Measurements from ENCODE around the gene TFDP1. TPM values are rescaled to one million over a fixed set of nuclear protein-coding genes. Genes with fewer than 3 reads are reported as not detected.

The TFDP1 gene
- total and polyA plus RNA-seq, 4 experiments from 2014 or later, result 20.7 to 63.4 (median 39.4) TPM

DNA sequence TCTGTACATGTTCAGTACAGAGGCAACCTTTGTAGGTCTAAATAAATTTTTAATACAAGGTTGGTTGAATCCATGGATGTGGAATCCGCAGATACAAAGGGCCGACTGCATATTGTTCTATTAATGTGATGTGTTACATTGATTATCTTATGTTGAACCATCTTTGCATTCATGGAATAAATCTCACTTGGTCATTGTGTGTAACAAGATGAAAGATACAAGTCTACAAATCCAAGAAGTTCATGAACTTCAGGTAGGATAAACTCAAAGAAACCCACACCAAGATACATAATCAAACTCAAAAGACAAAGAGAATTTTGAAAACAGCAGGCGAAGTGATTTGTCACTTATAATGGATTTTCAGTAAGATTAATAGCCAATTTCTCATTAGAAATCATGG, 8.0 kb upstream of the TFDP1 start:
- Histone ChIP-seq H3K36me3 (ENCODE audit: insufficient read depth, low read length) (no peaks in the 10 kb centered on the region), H3K27me3 (ENCODE audit: insufficient read depth, low read length) (no peaks in the 10 kb centered on the region), H3K4me1 (ENCODE audit: insufficient read depth, low read length) (no peaks in the 10 kb centered on the region), H3K27ac (ENCODE audit: low read depth, low read length) (no peak overlapping the region), H3K4me3 (ENCODE audit: low read length in 2 of 2) (no peak overlapping the region), H3K9me3 (ENCODE audit: control insufficient read depth in 1 of 2, low read length in 2 of 2) (no peaks in the 10 kb centered on the region)
- Mint-ChIP-seq H3K27ac (no peak overlapping the region), H3K27me3 (peaks cover 6 to 9% of the 10 kb centered on the region in 2 donors), H3K9me3 (peaks cover 2 to 31% (median 17%) of the 10 kb centered on the region in 8 donors), H3K4me1 (no peaks in the 10 kb centered on the region), H3K36me3 (peaks cover 1 to 4% of the 10 kb centered on the region in 2 donors), H3K4me3 (no peak overlapping the region)
- CTCF ChIA-PET (ENCODE audit: partially characterized antibody), result no interaction called here
- intact Hi-C loops (cut with micrococcal nuclease), result no loop called here
- DNase-seq, result no peak
- POLR2A ChIA-PET (ENCODE audit: partially characterized antibody), result no interaction called here

DNA sequence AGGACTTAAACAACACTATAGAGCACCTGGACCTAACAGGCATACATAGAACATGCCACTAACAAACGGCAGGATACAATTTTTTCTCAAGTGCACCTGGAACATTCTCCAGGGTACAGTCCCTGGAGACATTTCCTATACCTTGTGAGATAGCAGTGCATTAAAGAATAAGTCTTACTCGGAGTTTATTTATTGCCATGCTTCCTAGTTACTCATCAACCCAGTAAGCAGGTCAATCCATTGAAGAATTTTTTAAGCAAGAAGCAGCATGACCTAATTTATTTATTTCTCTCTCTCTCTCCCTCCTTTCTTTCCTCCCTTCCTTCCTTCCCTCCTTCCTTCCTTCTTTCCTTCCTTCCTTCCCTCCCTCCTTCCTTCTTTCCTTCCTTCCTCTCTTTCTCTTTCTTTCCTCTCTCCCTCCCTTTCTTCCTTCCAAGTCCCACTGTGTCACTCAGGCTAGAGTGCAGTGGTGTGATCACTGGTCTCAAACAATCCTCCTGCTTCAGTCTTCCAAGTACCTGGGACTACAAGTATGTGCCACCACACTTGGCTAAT, 6.6 kb upstream of the TFDP1 start:
- Mint-ChIP-seq H3K36me3 (peaks cover 1 to 4% of the 10 kb centered on the region in 2 donors), H3K9me3 (peaks cover 2 to 29% (median 15%) of the 10 kb centered on the region in 8 donors), H3K4me1 (no peaks in the 10 kb centered on the region), H3K4me3 (peak overlapping the region in 1 of 8 donors; percentile 37), H3K27me3 (peaks cover 6% of the 10 kb centered on the region in 2 donors), H3K27ac (no peak overlapping the region)
- ChIA-PET POLR2A (ENCODE audit: partially characterized antibody) (no interaction called here), CTCF (ENCODE audit: partially characterized antibody) (no interaction called here)
- H3K9me3 ChIP-seq (ENCODE audit: control insufficient read depth in 1 of 2, low read length in 2 of 2), result no peaks in the 10 kb centered on the region
- no peak overlapping the region for H3K27ac ChIP-seq (ENCODE audit: low read depth, low read length)
- no peaks in the 10 kb centered on the region for H3K27me3 ChIP-seq (ENCODE audit: insufficient read depth, low read length)
- no peak for DNase-seq
- intact Hi-C loops (cut with micrococcal nuclease), result no loop called here
- H3K4me1 ChIP-seq (ENCODE audit: insufficient read depth, low read length), result no peaks in the 10 kb centered on the region
- H3K4me3 ChIP-seq (ENCODE audit: low read length in 2 of 2), result no peak overlapping the region
- H3K36me3 ChIP-seq (ENCODE audit: insufficient read depth, low read length), result no peaks in the 10 kb centered on the region

DNA sequence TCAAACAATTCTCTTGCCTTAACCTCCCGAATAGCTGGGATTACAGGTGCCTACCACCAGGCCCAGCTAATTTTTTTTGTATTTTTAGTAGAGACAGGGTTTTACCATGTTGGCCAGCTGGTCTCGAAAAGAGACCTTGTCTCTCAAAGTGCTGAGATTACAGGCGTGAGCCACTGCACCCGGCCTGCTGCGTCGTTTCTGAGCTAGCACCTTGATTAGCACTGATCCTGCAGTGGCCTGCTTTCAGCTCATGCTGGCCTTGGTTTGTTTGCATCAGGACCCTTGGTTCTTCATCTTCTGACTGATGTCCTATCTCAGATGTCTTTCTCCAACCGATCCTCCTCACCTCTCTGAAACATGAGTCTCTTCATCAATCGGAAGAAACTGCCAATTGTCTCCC, 4.9 kb upstream of the TFDP1 start:
- peaks cover 2 to 3% of the 10 kb centered on the region in 2 donors for H3K27me3 Mint-ChIP-seq
- Histone ChIP-seq H3K4me1 (ENCODE audit: insufficient read depth, low read length) (no peaks in the 10 kb centered on the region), H3K9me3 (ENCODE audit: control insufficient read depth in 1 of 2, low read length in 2 of 2) (no peaks in the 10 kb centered on the region), H3K36me3 (ENCODE audit: insufficient read depth, low read length) (no peaks in the 10 kb centered on the region), H3K27me3 (ENCODE audit: insufficient read depth, low read length) (no peaks in the 10 kb centered on the region), H3K4me3 (ENCODE audit: low read length in 2 of 2) (no peak overlapping the region), H3K27ac (ENCODE audit: low read depth, low read length) (no peak overlapping the region)
- no peak overlapping the region for H3K4me3 Mint-ChIP-seq
- peaks cover 2 to 25% (median 14%) of the 10 kb centered on the region in 8 donors for H3K9me3 Mint-ChIP-seq
- ChIA-PET POLR2A (ENCODE audit: partially characterized antibody) (no interaction called here), CTCF (ENCODE audit: partially characterized antibody) (no interaction called here)
- no peak for DNase-seq
- peaks cover 0 to 1% of the 10 kb centered on the region in 2 donors for H3K36me3 Mint-ChIP-seq
- H3K4me1 Mint-ChIP-seq, result peaks cover 0 to 4% (median 1%) of the 10 kb centered on the region in 4 donors
- intact Hi-C loops (cut with micrococcal nuclease), result no loop called here
- no peak overlapping the region for H3K27ac Mint-ChIP-seq

DNA sequence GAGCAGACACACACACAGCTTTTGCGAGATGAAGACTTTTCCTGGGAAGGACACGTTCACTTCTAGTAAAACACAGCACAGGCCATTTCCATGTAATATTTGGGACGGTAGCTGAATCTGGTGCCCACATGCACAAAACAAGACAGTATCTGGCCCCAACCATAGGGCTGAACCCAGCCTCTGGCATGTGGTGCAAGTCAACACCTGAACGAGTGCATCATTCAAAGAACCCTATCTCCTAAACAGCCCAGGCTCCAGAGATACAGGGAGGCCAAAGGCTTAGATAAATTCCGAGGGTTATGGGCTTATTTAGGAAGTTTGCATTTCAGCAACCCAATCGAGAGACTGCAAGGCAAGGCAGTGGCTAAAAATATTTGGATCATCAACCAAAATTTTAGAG, 2.7 kb upstream of the TFDP1 start:
- H3K36me3 Mint-ChIP-seq, result peaks cover 0 to 6% of the 10 kb centered on the region in 2 donors
- ChIA-PET CTCF (ENCODE audit: partially characterized antibody) (no interaction called here), POLR2A (ENCODE audit: partially characterized antibody) (no interaction called here)
- H3K9me3 Mint-ChIP-seq, result peaks cover 0 to 10% (median 7%) of the 10 kb centered on the region in 8 donors
- Histone ChIP-seq H3K4me3 (ENCODE audit: low read length in 2 of 2) (no peak overlapping the region), H3K36me3 (ENCODE audit: insufficient read depth, low read length) (no peaks in the 10 kb centered on the region), H3K27me3 (ENCODE audit: insufficient read depth, low read length) (no peaks in the 10 kb centered on the region), H3K9me3 (ENCODE audit: control insufficient read depth in 1 of 2, low read length in 2 of 2) (no peaks in the 10 kb centered on the region), H3K4me1 (ENCODE audit: insufficient read depth, low read length) (peaks cover 16% of the 10 kb centered on the region), H3K27ac (ENCODE audit: low read depth, low read length) (no peak overlapping the region)
- H3K27me3 Mint-ChIP-seq, result peaks cover 0 to 2% of the 10 kb centered on the region in 2 donors
- no peak overlapping the region for H3K27ac Mint-ChIP-seq
- H3K4me1 Mint-ChIP-seq, result peaks cover 11 to 18% (median 14%) of the 10 kb centered on the region in 4 donors
- intact Hi-C loops (cut with micrococcal nuclease), result no loop called here
- H3K4me3 Mint-ChIP-seq, result peak overlapping the region in 6 of 8 donors; percentile 7 to 82 (median 42)
- DNase-seq, result no peak

DNA sequence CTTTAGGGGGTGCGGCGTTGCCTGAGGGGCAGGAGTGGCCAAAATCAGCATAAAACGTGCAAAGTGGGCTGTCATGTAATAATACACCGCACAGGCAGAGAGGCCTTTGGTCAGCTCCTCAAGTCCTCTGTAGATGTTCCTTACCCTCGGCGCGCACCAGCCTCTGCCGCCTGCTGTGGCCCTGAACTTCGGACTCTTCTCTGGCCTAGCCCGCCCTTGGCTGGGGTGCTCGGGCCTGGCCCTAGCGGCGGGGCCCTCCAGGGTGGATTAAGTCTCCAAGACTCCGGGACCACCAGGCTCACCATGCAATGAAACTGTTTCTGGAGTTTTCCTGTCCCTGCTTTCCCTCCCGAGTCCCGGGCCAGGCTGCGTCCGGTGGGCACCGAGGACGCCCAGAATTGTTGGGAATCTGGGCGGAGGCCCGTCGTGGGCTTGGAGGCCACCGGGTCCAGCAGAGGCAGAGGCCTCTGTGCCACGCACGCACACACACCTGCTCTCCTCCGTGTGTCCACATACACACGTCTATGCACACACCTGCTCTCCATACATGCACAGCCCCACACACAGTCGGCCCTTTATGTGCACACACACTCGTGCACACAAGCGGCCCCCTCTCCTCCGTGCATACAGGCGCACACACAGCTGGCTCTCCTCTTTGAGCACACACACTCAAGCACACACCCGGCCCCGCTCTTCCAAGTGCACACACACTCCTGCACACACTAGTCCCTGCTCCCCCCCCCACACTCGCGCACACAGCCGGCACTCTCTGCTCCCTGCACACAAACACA, 1.5 kb upstream of the TFDP1 start:
- CTCF ChIA-PET (ENCODE audit: partially characterized antibody), result no interaction called here
- Mint-ChIP-seq H3K9me3 (peaks cover 0 to 2% (median 0%) of the 10 kb centered on the region in 8 donors), H3K4me3 (peak overlapping the region; percentile 62 to 82 (median 70)), H3K36me3 (peaks cover 0 to 7% of the 10 kb centered on the region in 2 donors), H3K27ac (peak overlapping the region in 1 of 7 donors; percentile 16), H3K4me1 (peaks cover 15 to 28% (median 21%) of the 10 kb centered on the region in 4 donors), H3K27me3 (peaks cover 0 to 1% of the 10 kb centered on the region in 2 donors)
- Histone ChIP-seq H3K4me3 (ENCODE audit: low read length in 2 of 2) (no peak overlapping the region), H3K9me3 (ENCODE audit: control insufficient read depth in 1 of 2, low read length in 2 of 2) (no peaks in the 10 kb centered on the region), H3K4me1 (ENCODE audit: insufficient read depth, low read length) (peaks cover 24% of the 10 kb centered on the region), H3K27me3 (ENCODE audit: insufficient read depth, low read length) (no peaks in the 10 kb centered on the region), H3K36me3 (ENCODE audit: insufficient read depth, low read length) (no peaks in the 10 kb centered on the region), H3K27ac (ENCODE audit: low read depth, low read length) (no peak overlapping the region)
- intact Hi-C loops (cut with micrococcal nuclease), result no loop called here
- POLR2A ChIA-PET (ENCODE audit: partially characterized antibody), result no interaction called here
- no peak for DNase-seq

DNA sequence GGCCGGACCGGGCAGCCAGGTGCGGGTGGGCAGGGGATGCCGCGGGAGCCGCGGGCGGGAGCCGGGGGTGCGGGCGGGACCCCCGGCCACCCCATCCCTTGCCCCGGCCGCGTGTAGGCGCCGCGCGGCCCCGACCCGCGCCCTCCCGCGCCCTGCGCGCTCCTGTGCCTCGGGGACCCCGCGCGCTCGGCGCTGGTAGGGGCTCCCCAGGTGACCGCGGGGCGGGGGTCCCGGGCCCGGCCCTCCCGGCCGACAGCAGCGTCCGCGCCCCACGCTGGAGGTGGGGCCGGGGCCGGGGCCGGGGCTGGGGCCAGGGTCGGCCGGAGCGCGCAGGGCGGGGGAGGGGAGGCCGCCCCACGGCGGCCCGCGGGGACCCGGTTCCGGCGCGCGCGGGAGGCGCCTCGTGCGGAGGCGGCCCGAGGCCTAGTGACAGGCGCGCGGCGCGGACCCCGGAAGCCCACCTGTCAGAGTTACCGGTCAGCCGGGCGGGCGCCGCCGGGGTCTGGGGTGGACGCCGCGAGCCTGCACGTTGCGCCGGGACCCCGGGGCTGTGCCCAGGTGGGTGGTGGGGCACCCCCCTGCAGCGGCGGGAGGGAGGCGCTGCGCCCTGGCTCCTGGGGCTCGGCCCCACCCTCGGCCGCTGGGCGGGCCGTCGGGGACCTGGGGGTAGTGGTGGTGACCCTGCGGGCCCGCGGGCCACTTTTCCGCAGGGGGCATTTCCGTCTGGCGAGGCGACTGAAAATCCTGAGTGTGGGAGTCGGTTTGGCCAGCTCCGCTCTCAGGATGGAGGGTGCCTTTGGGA, 518 bp downstream of the TFDP1 start:
- H3K4me3 ChIP-seq (ENCODE audit: low read length in 2 of 2), result peak overlapping the region in 1 of 2 donors; percentile 38
- peaks cover 24% of the 10 kb centered on the region for H3K4me1 ChIP-seq (ENCODE audit: insufficient read depth, low read length)
- Mint-ChIP-seq H3K4me1 (peaks cover 22 to 36% (median 30%) of the 10 kb centered on the region in 4 donors), H3K4me3 (peak overlapping the region; percentile 83 to 93 (median 88)), H3K9me3 (no peaks in the 10 kb centered on the region), H3K36me3 (peaks cover 8 to 15% of the 10 kb centered on the region in 2 donors), H3K27me3 (no peaks in the 10 kb centered on the region), H3K27ac (peak overlapping the region in 6 of 7 donors; percentile 36 to 85 (median 66))
- H3K9me3 ChIP-seq (ENCODE audit: control insufficient read depth in 1 of 2, low read length in 2 of 2), result no peaks in the 10 kb centered on the region
- ChIA-PET POLR2A (ENCODE audit: partially characterized antibody) (no interaction called here), CTCF (ENCODE audit: partially characterized antibody) (no interaction called here)
- H3K27me3 ChIP-seq (ENCODE audit: insufficient read depth, low read length), result no peaks in the 10 kb centered on the region
- no peak overlapping the region for H3K27ac ChIP-seq (ENCODE audit: low read depth, low read length)
- intact Hi-C loops (cut with micrococcal nuclease), result no loop called here
- no peaks in the 10 kb centered on the region for H3K36me3 ChIP-seq (ENCODE audit: insufficient read depth, low read length)
- DNase-seq, result peak in 3 of 5 donors; percentile 11 to 24 (median 14)

DNA sequence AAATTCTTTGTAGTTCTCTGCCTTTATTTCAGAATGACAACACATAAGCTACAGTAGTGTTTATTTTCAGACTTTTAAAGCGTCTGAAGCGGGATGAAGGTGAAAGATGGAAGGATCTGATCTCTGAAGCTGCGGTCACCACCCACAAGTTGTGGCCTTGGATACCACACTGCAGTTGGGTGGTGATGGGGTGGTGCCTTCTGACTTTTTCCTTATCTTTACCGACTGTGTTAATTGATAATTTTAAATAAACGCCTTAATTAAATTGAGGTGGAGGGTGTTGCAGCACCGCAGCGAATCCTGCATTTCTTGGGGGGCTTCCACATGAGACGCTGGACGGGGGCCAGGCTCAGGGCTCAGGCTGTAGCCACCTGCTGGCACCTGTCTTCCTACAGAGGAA, 1.3 kb downstream of the TFDP1 start:
- intact Hi-C loops (cut with micrococcal nuclease), result no loop called here
- Histone ChIP-seq H3K36me3 (ENCODE audit: insufficient read depth, low read length) (peaks cover 4% of the 10 kb centered on the region), H3K9me3 (ENCODE audit: control insufficient read depth in 1 of 2, low read length in 2 of 2) (no peaks in the 10 kb centered on the region), H3K27me3 (ENCODE audit: insufficient read depth, low read length) (no peaks in the 10 kb centered on the region), H3K4me3 (ENCODE audit: low read length in 2 of 2) (peak overlapping the region in 1 of 2 donors; percentile 38), H3K27ac (ENCODE audit: low read depth, low read length) (no peak overlapping the region), H3K4me1 (ENCODE audit: insufficient read depth, low read length) (peaks cover 24% of the 10 kb centered on the region)
- POLR2A ChIA-PET (ENCODE audit: partially characterized antibody), result no interaction called here
- Mint-ChIP-seq H3K4me3 (peak overlapping the region; percentile 83 to 93 (median 88)), H3K9me3 (no peaks in the 10 kb centered on the region), H3K27me3 (no peaks in the 10 kb centered on the region), H3K4me1 (peaks cover 22 to 39% (median 31%) of the 10 kb centered on the region in 4 donors), H3K36me3 (peaks cover 8 to 18% of the 10 kb centered on the region in 2 donors), H3K27ac (peak overlapping the region; percentile 36 to 85 (median 62))
- CTCF ChIA-PET (ENCODE audit: partially characterized antibody), result no interaction called here
- no peak for DNase-seq
